GM13977 (cell line): ENCODE measurements around the gene CDH23.

Source experiments
- DNase-seq: peaks from one replicate; pipeline ENCODE4 v3.0.0; 2012; ENCODE audit warnings: low spot score
- in situ Hi-C: fragments of 300-500 bp; cut with MboI; formaldehyde crosslinking; loops from one replicate; pipeline ENCODE4 v1.12.0; 2022; ENCODE audit warnings: low sequenced_read_pairs, low pct_unique_long_range_greater_than_20kb, mixed read lengths, inconsistent platforms; ENCODE audit not compliant: unreplicated experiment
- TF ChIP-seq, protein P1 (sequence below): IDR thresholded peaks from 2 replicates; pipeline ENCODE4 v1.5.1; 2012; ENCODE audit warnings: mild to moderate bottlenecking, control low read depth; ENCODE audit not compliant: insufficient read depth; ENCODE audit errors: extremely low read depth, missing control alignments

CDH23 gene

DNA sequence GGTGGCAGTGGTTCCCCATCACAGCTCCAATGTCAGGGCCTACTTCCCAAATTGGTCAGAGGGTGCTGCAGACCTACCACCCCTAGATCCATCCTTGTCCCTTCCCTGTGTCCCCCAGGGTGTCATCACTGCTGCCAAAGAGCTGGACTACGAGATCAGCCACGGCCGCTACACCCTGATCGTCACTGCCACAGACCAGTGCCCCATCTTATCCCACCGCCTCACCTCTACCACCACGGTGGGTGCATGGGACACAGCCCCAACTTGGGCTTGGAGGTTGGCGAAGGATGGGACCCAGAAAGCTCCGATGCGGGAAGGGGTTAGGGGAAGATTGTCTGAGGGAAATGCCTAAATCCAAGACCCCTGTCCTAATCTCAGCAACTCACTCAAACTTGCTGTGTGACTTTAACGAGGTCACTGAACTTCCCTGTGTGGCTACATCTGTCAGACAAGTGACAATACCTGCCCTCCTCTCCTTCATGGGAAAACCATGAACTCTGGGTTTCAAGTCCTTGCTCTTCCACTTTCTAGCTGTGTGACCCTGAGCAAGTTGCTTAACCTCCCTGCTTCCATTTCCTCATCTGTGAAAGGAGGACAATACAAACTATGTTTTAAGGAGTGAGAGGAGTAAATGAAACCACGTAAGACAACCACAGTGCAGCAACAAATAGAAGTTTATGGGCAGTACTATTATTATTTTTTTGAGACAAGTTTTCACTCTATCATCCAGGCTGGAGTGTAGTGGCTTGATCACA, 381.5 kb downstream of the CDH23 start:
- DNase-seq, result no peak
- TF ChIP-seq, protein P1, sequence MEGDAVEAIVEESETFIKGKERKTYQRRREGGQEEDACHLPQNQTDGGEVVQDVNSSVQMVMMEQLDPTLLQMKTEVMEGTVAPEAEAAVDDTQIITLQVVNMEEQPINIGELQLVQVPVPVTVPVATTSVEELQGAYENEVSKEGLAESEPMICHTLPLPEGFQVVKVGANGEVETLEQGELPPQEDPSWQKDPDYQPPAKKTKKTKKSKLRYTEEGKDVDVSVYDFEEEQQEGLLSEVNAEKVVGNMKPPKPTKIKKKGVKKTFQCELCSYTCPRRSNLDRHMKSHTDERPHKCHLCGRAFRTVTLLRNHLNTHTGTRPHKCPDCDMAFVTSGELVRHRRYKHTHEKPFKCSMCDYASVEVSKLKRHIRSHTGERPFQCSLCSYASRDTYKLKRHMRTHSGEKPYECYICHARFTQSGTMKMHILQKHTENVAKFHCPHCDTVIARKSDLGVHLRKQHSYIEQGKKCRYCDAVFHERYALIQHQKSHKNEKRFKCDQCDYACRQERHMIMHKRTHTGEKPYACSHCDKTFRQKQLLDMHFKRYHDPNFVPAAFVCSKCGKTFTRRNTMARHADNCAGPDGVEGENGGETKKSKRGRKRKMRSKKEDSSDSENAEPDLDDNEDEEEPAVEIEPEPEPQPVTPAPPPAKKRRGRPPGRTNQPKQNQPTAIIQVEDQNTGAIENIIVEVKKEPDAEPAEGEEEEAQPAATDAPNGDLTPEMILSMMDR, result no peak
- in situ Hi-C loops, result no loop called here

DNA sequence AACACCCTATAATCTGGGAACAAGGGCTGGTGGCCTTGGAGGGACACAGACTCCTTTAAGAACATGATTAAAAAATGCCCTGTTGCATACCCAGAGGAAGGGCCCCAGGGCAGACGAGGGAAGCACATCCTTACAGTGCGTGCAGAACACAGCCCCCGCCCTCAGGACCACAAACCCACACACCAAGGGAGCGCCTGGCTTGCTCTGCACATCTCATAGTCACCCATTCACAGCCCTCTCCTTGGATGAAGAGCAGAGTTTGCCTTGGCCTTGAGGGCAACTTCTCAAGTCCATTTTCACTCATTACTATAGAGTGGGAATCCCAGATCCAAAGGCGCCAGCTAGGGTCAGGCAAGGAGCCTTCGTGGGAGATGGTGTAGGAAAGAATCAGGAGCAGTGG, 382.9 kb downstream of the CDH23 start:
- in situ Hi-C loops, result no loop called here
- no peak for DNase-seq
- TF ChIP-seq, protein P1, result no peak

DNA sequence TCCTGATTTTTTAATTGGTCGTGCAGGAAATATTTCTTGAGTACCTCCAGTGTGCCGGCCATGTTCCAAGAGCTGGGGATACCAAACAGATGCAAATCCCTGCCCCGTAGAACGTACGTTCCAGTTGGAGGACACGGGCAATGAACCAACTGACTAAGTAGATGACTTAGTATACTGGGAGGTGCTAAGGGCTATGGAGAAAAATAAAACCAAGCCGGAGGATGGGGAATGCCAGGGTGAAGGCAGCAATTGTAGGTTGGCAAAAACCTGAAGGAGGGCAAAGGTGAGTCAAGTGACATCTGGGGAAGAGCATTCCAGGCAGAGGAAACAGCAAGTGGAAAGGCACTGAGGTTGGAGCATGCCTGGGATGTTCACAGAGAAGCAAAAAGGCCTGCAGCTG, 383.4 kb downstream of the CDH23 start:
- in situ Hi-C loops, result no loop called here
- TF ChIP-seq, protein P1, result no peak
- no peak for DNase-seq

DNA sequence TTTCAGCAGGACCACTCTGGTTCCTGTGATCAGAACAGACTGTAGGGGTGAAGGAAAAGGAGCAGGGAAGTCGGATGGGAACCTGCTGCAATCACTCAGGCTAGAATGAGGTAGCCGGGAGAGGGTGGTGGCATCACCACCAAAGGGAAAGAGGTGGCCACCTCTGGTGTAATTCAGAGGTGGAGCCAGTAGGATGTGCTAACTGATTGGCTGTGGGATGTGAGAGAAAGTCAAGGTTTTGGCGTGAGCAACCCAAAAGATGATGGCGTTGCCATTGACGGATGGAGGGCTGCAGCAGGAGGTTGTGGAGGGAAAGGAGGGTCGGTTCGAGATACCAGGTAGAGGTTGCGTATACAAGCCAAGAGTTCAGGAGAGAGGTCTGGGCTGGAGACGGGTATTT, 384.0 kb downstream of the CDH23 start:
- in situ Hi-C loops, result no loop called here
- no peak for DNase-seq
- TF ChIP-seq, protein P1, result peak; percentile 18

DNA sequence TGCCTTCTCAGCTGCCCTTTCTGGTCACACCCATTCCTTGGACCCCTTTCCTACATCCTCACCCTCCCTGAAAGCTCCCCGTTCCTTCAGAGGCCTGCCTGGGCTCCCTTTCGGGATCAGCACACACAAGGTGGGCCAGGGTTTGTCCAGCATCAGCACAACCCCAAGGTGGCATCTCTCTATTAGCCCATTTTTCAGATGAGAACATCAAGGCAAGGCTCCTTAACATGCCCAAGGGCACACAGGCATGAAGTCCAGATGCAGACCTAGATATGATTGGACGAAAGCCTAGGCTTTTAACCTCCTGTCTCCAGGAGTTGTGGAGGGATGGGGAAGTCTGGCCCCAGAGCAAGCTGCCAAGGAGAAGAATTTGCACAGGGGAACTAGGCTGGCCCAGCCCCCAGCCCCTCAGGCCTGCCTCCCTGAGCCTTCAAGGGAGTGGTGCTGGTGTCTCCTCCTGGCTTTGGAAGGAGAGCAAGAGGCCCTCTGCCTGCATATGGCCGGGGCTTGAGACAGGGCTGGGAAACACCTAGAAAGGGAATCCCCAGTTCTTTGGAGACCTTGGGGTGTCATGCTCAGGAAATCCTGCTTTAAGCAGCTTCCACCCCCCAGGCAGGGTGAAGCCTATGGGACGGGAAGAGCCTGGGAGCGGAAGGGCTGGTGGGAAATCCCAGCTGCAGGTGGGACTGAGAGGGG, 385.6 kb downstream of the CDH23 start:
- TF ChIP-seq, protein P1, result no peak
- DNase-seq, result no peak
- in situ Hi-C loops, result no loop called here

DNA sequence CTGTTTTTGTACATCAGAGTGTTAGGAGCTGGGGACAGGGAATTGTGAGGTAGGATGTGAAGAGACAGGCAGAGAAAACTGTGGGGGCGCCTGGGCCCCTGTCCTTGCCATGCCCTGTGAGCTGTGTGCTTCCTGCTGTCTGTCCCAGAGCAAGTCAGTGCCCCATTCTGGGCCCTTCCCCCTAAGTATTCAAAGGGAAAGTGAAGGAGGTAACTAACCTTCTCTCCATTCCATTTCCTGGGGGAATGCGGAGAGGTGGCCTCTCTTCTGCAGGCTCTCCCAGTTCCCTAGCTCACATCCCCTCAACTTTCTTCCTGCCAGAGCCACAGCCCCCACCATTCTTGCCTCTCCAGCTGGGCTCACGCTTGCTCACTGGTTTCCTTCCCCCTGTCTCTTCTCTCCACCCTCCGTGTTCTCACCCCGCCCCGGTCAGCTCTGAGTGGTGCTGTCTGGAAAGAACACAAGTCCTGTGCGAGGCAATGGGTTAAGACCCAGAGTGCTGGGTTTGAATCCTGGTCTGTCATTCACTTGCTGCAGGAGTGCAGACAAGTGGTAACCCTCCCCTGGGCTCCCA, 386.3 kb downstream of the CDH23 start:
- in situ Hi-C loops, result no loop called here
- DNase-seq, result no peak
- TF ChIP-seq, protein P1, result no peak
